ENCODE results near the gene MGMT.

GRCh38 chr10:129760416-129760815, 293.4 kb downstream of the MGMT start:
- TF ChIP-seq POLR2A (IDR thresholded peaks at IDR 0.05; ENCODE audit: low read length) (no peak), GATA1 (IDR thresholded peaks at IDR 0.05; ENCODE audit: low read depth, low read length) (no peak)

All from erythroblast (primary cell).